ENCODE results near the gene RNFT1.

GRCh38 chr17:59972778-59973177 lies 8.2 kb upstream of the RNFT1 start:
- no peak for TF ChIP-seq CTCF (IDR thresholded peaks at IDR 0.05)
- no peak for TF ChIP-seq POLR2AphosphoS5 (IDR thresholded peaks at IDR 0.05)
- TF ChIP-seq EP300 (IDR thresholded peaks at IDR 0.05): no peak
- TF ChIP-seq POLR2A (IDR thresholded peaks at IDR 0.05): no peak
